IPS-18c (cell line): ENCODE data around the gene MMAB.

Source experiments
- H3K4me3 ChIP-seq: 2 replicates; pipeline ENCODE4 v1.7.0; 2013; ENCODE audit warnings: low read depth, mild to moderate bottlenecking, low read length, moderate library complexity; ENCODE audit not compliant: insufficient read depth
- H3K9me3 ChIP-seq: one replicate; pipeline ENCODE4 v1.6.1; 2013; ENCODE audit warnings: mild to moderate bottlenecking, low read length, moderate library complexity; ENCODE audit not compliant: control insufficient read depth, insufficient read depth

MMAB gene

DNA sequence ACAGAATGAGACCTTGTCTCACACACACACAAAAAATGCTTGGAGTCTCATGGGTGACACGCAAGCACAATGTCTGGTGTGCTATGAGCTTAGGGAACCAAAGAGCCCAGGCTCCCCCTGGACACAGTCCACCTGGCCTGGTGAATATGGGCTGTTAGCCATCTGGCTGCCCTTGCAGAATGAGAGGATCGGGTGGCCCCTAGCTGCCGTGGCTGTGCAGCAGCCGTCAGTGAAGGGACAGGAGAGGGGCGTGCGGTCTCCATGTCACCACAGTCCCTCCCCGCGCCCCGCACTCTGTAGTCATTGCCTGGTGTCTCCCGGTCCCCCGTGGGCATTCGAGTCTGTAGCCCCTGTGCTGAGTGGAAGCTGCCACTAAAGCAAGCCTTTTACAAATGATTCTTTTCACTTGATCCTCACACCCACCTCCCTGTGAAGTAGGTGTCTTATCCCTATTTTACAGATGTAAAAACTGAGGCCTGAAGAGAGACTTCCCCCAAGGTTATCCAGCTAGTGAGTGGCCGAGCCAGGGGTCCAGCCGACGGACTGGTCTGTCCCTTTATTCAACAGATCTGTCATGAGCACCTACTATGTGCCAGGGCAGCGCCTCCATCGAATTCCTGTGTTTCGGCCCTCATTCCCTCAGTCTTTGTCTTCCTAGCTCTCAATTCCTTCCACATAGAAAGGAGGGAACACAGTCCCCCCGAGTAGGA, 19.0 kb upstream of the MMAB start:
- no peak overlapping the region for H3K4me3 ChIP-seq

DNA sequence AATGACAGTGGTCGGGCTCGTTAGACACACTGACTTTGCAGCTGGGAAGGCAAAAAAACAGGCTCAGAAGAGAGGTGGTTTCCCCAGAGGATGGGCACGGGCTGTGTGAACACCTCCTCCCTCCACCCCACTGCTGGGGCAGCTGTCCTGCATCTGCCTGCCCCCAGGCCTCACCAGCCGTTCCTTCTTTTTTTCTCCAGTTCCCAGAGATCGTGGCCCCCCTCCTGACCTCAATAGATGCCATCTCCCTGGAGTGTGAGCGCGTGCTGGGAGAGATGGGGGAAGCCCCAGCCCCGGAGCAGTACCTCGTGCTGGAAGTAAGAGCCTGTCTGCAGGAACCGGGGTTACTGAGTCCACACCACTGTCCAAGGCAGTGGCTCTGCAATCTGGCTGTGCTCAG, 17.7 kb upstream of the MMAB start:
- Histone ChIP-seq H3K4me3 (no peak overlapping the region), H3K9me3 (no peaks in the 10 kb centered on the region)

More for the DNA sequence above, 19.0 kb upstream of the MMAB start:
- no peaks in the 10 kb centered on the region for H3K9me3 ChIP-seq

DNA sequence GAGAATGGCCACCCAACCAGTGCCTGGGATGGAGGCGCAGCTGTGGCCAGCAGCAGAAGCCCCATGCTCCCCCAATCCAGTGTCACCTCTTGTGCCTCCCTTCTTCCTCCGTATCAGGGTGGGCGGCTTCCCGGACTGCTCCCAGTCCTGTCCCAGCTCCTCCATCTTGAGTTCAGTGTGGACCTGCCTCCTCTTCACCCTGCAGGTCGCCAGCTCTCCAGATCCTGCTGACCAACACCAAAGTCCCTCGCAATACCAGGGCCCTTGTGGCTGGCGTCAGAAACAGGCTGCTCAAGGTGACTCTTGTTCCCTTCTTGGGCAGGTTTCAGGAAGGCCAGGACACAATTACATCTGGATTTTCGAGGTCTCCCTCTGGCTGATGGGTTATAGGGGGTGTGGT, 17.3 kb upstream of the MMAB start:
- Histone ChIP-seq H3K4me3 (no peak overlapping the region), H3K9me3 (no peaks in the 10 kb centered on the region)

DNA sequence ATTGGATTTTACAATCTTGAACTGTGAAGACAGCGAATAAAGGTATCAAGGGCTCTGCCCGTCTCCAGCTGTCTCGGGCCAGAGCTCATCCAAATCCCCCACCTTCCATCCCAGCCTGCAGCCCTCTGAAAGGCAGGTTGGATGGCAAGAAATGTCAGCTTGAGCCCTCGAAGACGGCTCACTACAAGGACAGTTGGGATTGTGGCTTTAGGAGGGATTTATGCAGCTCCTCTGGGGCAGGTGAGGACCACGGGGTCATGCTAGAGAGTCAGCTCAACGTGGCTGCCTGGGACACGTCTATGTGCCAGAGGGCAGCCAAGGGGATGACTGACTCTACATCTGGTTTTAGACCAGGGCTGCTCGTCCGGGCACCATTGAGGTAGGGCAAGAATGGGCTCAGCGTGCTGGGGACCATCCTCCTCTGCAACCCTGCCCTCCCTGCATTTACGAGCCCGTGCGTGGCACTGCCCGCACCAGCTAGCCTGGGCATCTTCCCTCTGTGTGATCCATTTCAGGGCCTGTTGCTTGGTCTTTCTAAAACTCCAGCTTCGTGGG, 16.5 kb upstream of the MMAB start:
- Histone ChIP-seq H3K9me3 (no peaks in the 10 kb centered on the region), H3K4me3 (no peak overlapping the region)

DNA sequence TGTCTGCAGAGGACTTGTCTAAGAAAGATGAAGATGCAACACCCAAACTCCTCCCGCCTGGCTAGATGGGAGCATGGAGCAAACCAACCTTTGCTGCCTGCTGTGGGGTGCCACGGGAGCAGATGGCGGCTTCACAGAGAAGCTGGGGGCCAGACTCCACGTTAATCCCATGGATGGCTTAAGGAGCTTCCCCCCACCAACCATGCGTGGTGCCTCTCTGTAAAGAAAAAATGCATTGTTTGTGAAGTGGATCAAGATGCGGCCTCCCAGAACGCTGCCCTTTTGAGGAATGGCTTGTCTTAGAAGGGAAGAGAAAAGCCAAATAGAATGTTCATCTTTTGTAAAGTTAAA, 15.9 kb upstream of the MMAB start:
- H3K9me3 ChIP-seq: no peaks in the 10 kb centered on the region
- no peak overlapping the region for H3K4me3 ChIP-seq

DNA sequence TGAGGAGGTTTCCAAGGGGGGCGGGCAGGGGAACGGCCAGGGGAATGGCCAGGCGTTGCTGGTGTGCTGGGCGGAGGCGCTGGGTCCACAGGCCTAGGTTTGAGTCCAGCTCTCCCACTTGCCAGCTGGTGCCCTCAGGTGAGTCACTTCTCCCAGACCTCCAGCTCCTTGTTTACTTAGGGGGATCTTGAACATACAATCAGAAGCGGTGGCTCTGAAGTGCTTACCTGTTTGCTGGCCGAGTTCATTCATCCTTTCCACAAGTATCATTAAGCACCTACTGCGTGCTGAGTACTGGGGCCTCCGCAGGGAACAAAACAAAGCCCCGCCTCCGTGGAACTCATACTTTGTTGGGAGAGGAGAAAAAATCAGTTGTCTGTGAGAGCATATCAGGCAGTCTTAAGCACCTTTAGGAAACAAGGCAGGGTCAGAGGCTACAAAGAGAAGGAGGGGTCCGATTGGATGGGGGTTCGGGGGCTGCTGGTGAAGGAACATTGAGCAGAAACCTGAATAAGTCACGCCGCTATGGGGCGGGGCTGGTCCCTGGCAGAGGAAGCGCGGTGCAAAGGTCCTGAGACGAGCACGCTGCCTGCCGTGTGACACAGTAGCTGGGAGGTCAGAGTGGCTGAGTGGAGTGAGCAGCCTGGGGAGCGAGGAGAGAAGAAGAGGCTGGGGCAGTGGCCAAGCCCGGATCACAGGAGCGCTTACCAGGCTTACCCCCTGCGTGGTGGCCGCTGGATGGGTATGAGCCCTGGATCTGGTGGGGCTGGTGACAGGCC, 15.3 kb upstream of the MMAB start:
- no peak overlapping the region for H3K4me3 ChIP-seq
- H3K9me3 ChIP-seq: no peaks in the 10 kb centered on the region

DNA sequence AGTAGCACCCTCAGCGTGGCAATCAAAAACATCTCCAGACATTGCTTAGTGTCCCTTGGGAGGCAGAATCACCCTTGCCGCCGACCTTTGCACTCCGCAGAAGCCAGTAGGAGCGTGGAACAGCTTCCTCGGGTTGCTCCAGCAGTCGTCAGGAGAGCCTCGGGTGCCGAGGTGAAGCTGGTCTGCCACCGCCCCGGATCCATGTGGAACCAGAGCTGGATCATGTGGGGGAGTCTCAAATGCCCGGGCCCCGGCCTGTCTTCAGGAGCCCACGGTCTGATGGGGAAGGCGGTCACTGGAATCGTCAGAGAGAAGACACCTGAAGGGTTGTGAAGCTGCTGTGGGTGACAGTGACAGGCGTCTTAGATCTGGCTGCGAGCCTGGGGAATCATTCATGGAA, 14.6 kb upstream of the MMAB start:
- H3K4me3 ChIP-seq: no peak overlapping the region
- no peaks in the 10 kb centered on the region for H3K9me3 ChIP-seq

DNA sequence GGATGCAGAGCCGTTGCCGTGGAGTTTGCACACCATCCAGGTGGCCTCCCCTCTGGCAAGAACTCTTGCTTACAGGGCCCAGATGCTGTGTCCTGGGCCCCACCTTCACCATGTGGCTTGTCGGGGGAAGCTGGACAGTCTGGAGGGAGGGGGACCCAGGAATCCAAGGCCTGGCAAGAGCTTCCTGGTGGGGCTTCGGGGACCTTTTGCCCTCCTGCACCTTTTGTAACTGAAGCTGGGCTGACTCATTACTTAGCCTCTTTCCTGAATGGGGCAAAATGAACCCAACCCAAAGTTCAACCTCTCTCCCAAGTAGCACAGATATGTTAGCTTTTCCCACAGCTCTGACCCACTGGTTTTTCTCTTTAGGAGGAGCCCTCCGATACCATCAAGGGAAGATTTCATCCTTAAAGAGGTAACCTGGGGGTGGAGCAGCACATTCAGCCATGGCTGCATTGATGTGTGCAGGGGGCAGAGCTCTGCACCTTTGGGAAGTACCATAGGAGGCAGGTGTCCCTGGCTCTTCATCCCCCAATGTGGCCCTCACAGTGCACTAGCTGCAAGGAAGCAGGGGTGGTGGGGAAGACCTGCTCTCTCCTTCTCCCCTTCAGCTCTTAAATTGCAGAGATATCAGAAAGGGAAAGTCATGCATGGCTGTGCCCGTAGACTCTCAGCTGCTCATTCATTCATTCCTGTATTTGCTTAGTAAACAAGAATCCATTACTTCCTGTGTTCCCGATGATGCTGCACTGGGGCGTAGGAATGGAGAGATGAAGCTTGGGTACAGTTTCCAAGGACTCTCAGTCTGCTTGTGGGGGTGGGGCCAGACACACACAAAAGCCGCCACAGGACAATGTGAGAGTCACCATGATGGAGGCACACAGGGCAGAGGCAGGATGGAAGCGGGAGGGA, 13.3 kb upstream of the MMAB start:
- Histone ChIP-seq H3K9me3 (no peaks in the 10 kb centered on the region), H3K4me3 (no peak overlapping the region)

DNA sequence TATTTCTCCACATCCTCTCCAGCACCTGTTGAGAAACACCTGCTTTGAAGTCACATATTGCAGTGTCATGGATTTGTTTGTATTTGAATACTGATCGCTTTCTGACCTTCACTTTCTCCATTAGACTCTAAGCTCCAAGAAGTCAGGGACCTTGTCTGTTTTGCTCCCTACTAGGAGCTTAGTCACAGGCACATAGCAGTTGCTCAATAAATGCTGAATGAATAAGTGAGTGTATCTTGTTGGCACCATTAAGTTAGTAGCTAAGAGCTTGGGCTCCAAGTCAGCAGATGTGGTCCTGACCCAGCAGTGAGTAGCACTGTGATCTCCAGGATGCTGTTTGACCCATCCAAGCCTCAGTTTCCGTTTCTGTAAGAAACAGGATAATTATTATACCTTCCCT, 10.4 kb upstream of the MMAB start:
- H3K9me3 ChIP-seq: no peaks in the 10 kb centered on the region
- no peak overlapping the region for H3K4me3 ChIP-seq

DNA sequence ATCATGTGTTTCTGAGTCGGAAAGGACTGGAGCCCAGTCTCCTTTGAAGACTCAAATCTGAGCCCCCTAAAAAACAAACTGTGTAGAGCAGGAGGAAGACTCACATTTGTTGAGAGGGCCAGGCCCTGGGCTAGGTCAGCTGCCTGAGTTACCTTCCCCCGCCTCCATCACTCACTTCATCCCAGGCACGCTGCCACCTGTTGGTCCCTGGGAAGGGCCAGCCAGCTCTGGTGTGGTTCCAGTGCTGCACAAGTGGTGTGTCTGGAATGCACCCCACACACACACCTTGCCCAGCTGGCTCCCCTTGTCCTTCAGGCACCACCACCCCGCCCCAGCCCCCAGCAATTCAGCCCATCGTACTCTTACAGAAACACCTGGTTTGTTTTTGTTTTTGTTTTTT, 9.3 kb upstream of the MMAB start:
- Histone ChIP-seq H3K4me3 (no peak overlapping the region), H3K9me3 (no peaks in the 10 kb centered on the region)

DNA sequence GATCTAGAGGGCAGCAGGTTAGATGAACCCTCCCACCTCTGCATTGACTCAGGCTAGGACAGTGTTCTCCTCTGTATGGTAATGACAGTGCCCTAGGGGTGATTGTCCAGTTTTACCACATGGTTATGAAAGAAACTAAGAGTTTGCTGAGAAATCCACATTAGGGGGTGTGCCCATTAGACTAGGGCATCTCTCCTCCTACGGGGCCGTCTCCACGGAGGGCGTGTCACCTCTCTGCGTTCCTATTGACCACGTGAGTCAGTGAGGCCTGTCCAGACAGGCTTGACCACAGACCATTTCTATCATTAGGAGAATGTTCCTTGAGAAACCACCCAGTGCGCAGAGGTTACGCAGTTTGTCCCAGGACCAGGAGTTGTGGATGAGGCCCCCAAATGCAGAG, 8.6 kb upstream of the MMAB start:
- H3K4me3 ChIP-seq: no peak overlapping the region
- H3K9me3 ChIP-seq: no peaks in the 10 kb centered on the region

DNA sequence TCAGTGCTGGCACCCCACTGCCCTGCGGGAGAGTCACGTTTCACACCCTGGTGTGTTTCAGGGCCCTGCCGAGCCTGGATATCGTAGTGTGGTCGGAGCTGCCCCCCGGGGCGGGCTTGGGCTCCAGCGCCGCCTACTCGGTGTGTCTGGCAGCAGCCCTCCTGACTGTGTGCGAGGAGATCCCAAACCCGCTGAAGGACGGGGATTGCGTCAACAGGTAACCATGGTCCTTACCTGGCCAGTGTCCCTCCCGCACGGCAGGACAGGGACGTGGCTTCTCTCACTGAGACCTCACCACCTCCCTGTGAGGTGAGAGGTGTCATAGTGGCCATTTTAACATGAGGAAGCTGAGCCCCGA, 8.0 kb upstream of the MMAB start:
- Histone ChIP-seq H3K9me3 (no peaks in the 10 kb centered on the region), H3K4me3 (no peak overlapping the region)

DNA sequence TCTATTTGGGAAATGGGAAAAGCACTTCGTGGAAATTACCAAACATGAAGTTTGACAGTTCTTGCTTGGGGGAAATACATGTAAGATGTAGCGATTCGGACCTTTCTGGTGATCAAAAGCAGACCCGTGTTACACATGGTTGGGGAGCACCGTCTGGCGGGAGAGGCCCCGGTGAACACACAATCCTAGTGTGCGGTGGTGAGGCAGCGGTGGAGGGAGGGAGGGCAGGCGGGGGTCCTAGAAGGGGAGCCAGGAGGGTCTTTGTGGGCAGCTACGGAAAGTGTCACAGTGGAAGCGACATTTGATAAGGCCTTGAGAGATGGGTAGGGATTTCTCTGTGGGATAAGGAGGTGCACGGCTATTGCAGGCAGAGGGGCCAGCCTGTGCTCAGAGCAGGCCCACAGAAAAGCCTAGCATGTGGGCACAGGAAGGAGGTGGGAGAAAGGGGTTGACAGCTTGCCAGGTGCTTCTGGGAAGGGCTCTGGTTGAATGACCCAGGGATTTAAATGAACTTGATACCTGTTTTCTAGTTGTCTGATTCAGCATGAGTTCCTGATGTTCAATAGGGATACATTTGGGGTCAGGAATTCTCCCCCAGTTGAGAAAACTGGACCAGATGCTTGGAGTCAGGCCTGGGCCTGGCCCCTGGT, 7.5 kb upstream of the MMAB start:
- H3K4me3 ChIP-seq: no peak overlapping the region
- no peaks in the 10 kb centered on the region for H3K9me3 ChIP-seq

DNA sequence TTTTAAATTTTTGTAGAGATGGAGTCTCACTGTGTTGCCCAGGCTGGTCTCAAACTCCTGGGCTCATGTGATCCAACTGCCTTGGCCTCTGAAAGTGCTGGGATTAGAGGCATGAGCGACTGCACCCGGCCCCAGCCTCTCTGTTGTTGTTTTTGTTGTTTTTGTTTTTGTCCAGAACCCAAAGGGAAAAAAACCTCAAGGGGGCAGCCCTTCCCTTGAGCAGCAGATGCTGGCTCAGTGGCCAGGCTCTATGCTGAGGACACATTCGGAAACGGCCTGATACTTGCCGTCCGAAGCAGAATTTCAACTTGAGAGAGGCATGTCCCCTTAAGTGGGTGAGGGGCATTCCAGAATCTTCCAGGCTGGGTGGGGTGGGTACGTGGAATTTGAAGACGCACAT, 7.0 kb upstream of the MMAB start:
- H3K9me3 ChIP-seq: no peaks in the 10 kb centered on the region
- no peak overlapping the region for H3K4me3 ChIP-seq

DNA sequence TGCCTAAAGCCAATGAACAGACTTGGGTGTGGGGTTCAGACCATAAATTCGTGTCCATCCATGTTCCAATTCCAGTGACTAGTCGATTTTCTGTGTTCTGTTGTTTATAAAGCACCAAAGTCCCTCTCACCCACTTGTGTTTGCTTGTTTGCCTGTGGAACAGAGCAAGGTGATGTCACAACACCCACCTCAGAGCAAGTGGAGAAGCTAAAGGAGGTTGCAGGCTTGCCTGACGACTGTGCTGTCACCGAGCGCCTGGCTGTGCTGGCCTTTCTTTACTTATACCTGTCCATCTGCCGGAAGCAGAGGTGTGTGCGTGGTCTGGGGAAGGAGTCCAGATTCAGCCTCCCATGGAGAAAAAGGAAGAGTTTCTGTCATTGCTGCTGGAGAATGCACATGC, 6.3 kb upstream of the MMAB start:
- H3K9me3 ChIP-seq: no peaks in the 10 kb centered on the region
- H3K4me3 ChIP-seq: no peak overlapping the region

DNA sequence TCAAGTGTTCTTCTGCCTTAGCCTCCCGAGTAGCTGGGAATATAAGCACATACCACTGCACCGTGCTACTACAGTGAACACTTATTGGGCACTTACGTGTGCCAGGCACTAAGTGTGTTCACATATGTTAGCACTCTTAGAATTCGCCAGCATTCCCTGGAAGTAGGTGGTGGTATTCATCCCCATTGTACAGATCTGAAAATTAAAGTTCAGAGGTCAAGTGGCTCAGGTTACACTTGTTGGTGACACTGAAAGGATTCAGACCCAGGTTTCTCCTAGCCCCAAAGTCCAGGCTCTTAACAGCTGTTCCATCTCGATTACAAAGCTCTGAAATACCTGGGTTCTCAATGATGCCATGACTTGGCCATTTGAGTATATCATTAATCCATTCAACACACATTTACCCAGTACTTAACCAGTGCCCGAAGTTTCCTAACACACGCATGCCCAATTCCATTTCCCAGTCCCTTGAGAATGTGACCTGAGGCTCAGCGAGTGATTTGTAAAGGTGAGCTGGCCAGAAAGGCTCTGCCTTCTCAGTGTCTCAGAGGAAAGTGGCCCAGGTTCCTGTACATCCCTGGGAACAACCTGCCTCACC, 5.1 kb upstream of the MMAB start:
- Histone ChIP-seq H3K4me3 (no peak overlapping the region), H3K9me3 (no peaks in the 10 kb centered on the region)

DNA sequence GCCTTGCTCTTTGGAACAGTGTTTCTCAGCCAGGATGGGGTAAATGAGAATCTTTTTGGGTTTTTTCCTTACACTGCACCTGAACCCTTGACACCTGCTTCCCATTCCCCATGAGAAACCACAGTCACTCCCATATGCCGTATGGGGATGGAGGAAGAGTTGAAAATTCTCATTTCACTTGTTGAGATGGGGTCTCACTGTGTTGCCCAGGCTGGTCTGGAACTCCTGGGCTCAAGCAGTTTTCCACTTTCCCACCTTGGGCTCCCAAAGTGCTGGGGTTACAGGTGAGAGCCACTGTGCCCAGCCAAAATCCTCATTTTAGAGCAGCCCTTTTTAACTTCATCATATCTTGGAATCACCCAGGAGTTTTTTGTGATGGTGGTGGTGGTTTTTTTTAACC, 4.0 kb upstream of the MMAB start:
- no peaks in the 10 kb centered on the region for H3K9me3 ChIP-seq
- no peak overlapping the region for H3K4me3 ChIP-seq
